Activated T-helper 17 cell treated with anti-CD3 and anti-CD28 coated beads, Interleukin-2, amount 50 U/mL, for 72 hours (primary cell): ENCODE results near the gene FAIM. TPM values are rescaled to one million over a fixed set of nuclear protein-coding genes. Genes with fewer than 3 reads are reported as not detected.
"Not testable (repeated sequence)": the region's sequence is repeated elsewhere in the genome, so short reads cannot be mapped to it uniquely, and the experiment has no call there.

Source experiments
- ATAC-seq: fragments of 150-1000 bp; cut with Tn5 transposase; replicated peaks from 2 replicates; pipeline ENCODE4 v1.10.0; 2021; ENCODE audit warnings: mild to moderate bottlenecking, moderate library complexity
- H3K27ac Mint-ChIP-seq: one replicate; pipeline ENCODE4 v1.8.0; 2022; ENCODE audit warnings: mixed read lengths
- H3K27me3 Mint-ChIP-seq: one replicate; pipeline ENCODE4 v1.8.0; 2022; ENCODE audit warnings: mixed read lengths
- H3K36me3 Mint-ChIP-seq: one replicate; pipeline ENCODE4 v1.8.0; 2022; ENCODE audit warnings: low read depth, mild to moderate bottlenecking, mixed read lengths
- H3K4me1 Mint-ChIP-seq: one replicate; pipeline ENCODE4 v1.8.0; 2022; ENCODE audit warnings: mixed read lengths
- H3K4me3 Mint-ChIP-seq: one replicate; pipeline ENCODE4 v1.8.0; 2022; ENCODE audit warnings: mild to moderate bottlenecking, mixed read lengths
- H3K9me3 Mint-ChIP-seq: one replicate; pipeline ENCODE4 v1.8.0; 2022; ENCODE audit warnings: mixed read lengths
- total RNA-seq, 2 donors: library from RNA; stranded (reverse); gene quantifications; one replicate each; pipeline ENCODE4 v1.2.3, GENCODE V29; 2022

FAIM gene
- total RNA-seq, 2 donors from 2014 or later = 1.9 to 4.0 TPM

DNA sequence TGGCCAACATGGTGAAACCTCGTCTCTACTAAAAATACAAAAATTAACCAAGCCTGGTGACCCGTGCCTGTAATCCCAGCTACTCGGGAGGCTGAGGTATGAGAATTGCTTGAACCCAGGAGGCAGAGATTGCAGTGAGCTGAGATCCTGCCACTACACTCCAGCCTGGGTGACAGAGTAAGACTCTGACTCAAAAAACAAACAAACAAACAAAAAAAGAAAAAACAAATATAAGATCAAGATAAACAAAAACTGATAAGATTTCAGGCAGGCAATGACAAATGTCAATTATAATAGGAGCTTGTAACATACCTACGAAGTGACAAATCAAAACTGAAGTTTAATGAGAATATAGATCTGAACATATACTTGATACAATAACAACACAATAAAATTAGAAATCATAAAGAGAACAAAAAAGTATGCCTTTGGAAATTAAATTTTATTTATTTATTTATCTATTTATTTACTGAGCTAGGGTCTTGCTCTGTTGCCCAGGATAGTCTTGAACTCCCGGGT is 70.4 kb downstream of the FAIM start:
- Mint-ChIP-seq H3K9me3 (peaks cover 7% of the 10 kb centered on the region), H3K27me3 (no peaks in the 10 kb centered on the region), H3K4me1 (no peaks in the 10 kb centered on the region), H3K27ac (no peak overlapping the region), H3K4me3 (no peak overlapping the region), H3K36me3 (peaks cover 72% of the 10 kb centered on the region)
- no peak for ATAC-seq

DNA sequence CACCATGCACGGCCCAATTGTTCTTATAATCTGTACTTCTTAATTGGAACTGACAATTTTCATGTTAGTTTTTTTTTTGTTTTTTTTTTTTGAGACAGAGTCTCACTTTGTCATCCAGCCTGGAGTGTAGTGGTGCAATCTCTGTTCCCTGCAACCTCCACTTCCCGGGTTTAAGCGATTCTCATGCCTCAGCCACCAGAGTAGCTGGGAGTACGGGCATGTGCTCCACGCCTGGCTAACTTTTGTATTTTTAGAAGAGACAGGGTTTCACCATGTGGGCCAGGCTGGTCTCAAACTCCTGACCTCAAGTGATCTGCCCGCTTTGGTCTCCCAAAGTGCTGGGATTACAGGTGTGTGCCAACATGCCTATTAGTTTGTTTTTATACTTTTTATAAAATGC is 72.4 kb downstream of the FAIM start:
- H3K27me3 Mint-ChIP-seq, H3K4me3 Mint-ChIP-seq, ATAC-seq, H3K4me1 Mint-ChIP-seq, H3K9me3 Mint-ChIP-seq, H3K27ac Mint-ChIP-seq: not testable (repeated sequence)
- H3K36me3 Mint-ChIP-seq = peaks cover 58% of the 10 kb centered on the region

DNA sequence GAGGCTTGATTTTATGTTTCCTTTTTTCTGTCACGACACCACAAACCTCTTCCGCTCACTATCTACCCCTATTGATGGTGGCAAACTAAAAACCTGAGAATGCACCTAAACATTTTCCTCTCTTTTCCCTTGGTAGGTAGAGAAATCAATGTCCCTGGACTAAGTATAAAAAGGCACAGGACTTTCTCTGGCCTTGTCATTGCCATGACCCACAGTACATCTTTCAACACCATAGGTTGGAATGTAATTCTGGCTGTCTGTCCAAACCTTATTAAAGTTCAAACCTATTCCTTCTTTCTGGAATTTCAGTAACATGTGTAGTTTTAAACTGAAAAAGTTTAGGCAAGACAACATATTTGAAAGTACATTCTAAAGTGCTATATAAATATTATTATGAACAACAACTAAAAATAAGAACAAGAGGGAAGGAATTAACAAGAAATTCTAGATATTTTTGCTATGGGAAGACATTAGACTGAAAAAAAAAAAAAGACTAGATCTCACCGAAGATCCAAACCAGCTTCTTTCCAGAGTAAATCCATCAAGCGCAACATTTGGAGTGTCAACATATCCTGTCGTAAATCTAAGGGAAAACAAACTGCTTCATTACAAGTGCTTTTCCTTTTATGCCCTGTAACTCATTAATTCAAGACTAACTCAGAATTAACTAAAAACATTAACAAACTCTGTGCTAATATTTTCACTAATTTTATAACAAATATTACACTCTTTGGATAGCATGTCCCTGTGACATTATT is 73.1 kb downstream of the FAIM start:
- no peak for ATAC-seq
- Mint-ChIP-seq H3K36me3 (peaks cover 54% of the 10 kb centered on the region), H3K4me3 (no peak overlapping the region), H3K9me3 (no peaks in the 10 kb centered on the region), H3K27ac (no peak overlapping the region), H3K4me1 (no peaks in the 10 kb centered on the region), H3K27me3 (no peaks in the 10 kb centered on the region)

DNA sequence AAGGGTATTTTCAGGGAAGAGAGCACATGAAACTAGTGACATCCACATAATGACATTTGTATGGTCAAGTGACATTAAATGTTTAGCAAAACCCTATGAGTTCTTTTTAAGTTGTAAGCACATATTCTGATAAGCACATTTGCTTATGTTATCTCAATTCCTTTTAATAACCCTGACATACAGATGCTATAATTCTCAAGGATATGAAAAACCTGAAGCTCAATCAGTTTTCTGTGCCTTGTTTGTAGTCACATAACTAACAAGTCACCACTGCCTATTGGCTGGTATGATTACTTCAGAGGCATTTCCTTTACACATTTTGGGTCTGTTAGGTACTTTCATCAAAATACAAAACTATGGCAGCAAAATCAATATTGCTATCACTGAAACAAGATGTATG is 74.1 kb downstream of the FAIM start:
- ATAC-seq = no peak
- Mint-ChIP-seq H3K4me1 (no peaks in the 10 kb centered on the region), H3K4me3 (no peak overlapping the region), H3K27me3 (no peaks in the 10 kb centered on the region), H3K9me3 (no peaks in the 10 kb centered on the region), H3K36me3 (peaks cover 54% of the 10 kb centered on the region), H3K27ac (no peak overlapping the region)

Other genes with a start within 250 kb of the FAIM start
- under 1 TPM; 0.09 to 0.37 TPM for gene ESYT3, start 174.2 kb upstream of the FAIM start, total RNA-seq
- gene CEP70, start 14.5 kb upstream of the FAIM start, total RNA-seq = 10 to 100 TPM in 1 of 2 donors, 1 to 10 TPM in 1; 5.6 to 10.6 TPM
- gene PIK3CB, start 226.2 kb downstream of the FAIM start, total RNA-seq = 10 to 100 TPM; 17.2 to 20.3 TPM